ELF-1 (cell line): Measurements from ENCODE around the gene SNAPC3.

Experiments
- DNase-seq: peaks from one replicate; pipeline ENCODE4 v3.0.0-alpha.2; 2016; ENCODE audit warnings: low read depth, low spot score

Gene SNAPC3

GRCh38 chr9:15491950-15492349, 69.3 kb downstream of the SNAPC3 start:
- no peak for DNase-seq

GRCh38 chr9:15492485-15493150, 69.9 kb downstream of the SNAPC3 start:
- no peak for DNase-seq

- DNase-seq = no peak
Observed at GRCh38 chr9:15498246-15498995, 75.7 kb downstream of the SNAPC3 start.

- no peak for DNase-seq
Observed at GRCh38 chr9:15499139-15499538, 76.5 kb downstream of the SNAPC3 start.

- no peak for DNase-seq
Observed at GRCh38 chr9:15501179-15501578, 78.5 kb downstream of the SNAPC3 start.

- no peak for DNase-seq
Observed at GRCh38 chr9:15501803-15502202, 79.1 kb downstream of the SNAPC3 start.

GRCh38 chr9:15505921-15506320, 83.2 kb downstream of the SNAPC3 start:
- no peak for DNase-seq

- DNase-seq = peak; percentile 54
Observed at GRCh38 chr9:15509931-15510788, 87.5 kb downstream of the SNAPC3 start.

- DNase-seq = peak; percentile 93
Observed at GRCh38 chr9:15510789-15511575, 88.3 kb downstream of the SNAPC3 start, which contains the start of gene PSIP1. TSS of gene PSIP1 (minus strand) at chr9:15510970. CDS start at chr9:15510188, 782 bp downstream.
